GM21381 (cell line): Measurements from ENCODE around the gene RIMBP2.
"Not testable (repeated sequence)": the region's sequence is repeated elsewhere in the genome, so short reads cannot be mapped to it uniquely, and the experiment has no call there.

ENCODE experiments used
- ATAC-seq: cut with Tn5 transposase; IDR thresholded peaks from one replicate; pipeline ENCODE4 v1.9.1; 2021; ENCODE audit warnings: mild to moderate bottlenecking, moderate library complexity; ENCODE audit not compliant: unreplicated experiment

Gene RIMBP2

DNA sequence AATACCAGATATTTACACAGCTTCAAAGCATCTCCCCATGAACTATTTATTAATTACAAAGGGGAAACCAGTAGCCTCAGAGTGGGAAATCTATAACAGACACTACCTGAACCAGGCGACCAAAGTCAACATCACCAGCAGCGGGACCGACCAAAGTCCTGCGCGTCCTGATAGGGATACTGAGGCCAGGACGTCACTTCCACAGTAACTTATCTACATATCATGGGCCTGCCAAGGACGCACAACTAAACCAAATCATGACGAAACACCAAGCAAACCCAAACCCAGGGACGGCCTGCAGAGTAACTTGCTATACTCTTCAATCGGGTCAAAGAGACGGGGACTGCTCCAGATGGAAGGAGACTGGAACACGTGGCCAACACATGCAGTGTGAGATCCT, 26.0 kb upstream of the RIMBP2 start:
- no peak for ATAC-seq

DNA sequence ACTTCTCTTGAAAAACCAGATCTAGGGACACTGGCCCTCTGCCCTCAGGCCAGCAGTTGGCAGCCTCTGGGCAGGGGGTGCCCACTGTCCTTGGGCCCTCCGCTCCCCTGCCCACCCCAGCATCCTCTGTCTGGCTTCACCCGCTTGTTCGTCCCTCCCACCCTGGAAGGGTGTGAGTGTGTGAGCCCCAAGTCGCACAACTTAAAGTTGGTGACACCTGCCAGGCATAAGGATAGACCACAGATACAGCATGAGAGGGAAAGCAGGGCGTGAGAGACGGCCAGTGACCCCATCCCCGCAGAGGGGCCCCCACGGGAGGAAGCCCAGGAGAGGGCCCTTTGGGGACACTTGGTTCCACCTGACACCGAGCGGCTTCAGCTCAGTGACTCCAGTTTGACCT, 23.5 kb upstream of the RIMBP2 start:
- ATAC-seq = no peak

DNA sequence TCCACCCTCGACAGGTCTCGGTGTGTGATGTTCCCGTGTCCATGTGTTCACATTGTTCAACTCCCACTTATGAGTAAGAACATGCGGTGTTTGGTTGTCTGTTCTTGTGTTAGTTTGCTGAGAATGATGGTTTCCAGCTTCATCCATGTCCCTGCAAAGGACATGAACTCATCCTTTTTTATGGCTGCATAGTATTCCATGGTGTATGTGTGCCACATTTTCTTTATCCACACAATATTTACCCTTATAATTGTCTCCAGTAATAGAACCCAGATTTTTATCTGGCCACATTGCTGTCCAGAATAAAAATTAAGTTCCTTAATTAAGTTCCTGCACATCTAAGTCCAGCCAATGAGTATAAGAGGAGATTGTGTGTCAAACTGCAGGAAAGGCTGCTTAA, 22.3 kb upstream of the RIMBP2 start:
- not testable (repeated sequence) for ATAC-seq

DNA sequence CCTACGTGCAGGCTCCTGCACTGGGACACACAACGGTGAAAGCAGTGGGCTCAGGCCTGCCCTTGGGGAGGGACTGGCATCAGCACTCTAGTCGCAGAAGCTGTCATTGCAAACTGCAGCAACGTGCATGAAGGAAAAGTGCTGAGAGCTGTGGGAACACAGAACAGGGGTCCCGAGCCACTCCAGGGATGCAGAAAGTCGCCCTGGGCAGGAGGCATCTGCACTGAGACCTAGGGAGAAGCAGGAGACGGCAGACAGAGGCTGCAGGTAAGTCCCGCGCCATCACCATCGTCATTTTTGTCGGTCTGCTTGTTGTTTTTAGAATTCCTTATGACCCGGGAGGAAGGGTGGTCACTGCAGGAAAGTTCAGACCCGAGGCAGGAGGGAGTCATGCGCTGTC, 21.6 kb upstream of the RIMBP2 start:
- ATAC-seq = no peak

DNA sequence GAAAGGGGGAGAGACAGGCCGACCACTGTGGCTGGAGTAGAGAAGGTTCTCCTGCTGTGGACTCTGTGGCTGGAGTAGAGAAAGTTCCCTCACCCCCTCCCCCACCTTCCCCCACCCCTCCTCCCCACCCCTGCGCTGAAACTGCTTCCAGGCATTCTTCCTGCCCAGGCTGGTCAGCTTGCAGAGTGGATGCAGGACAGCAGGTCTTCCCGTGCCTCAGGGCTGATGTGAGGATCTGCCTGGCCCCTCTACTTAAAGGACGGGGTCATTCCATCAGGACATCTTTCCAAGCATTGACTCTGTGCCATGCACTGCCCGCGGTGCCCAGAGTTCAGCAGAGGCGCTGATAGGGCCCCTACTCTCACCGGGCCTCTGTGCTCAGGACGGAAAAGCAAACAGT, 13.2 kb upstream of the RIMBP2 start:
- ATAC-seq = no peak

- no peak for ATAC-seq
Measured at GRCh38 chr12:130728158-130729058, 12.3 kb upstream of the RIMBP2 start.

DNA sequence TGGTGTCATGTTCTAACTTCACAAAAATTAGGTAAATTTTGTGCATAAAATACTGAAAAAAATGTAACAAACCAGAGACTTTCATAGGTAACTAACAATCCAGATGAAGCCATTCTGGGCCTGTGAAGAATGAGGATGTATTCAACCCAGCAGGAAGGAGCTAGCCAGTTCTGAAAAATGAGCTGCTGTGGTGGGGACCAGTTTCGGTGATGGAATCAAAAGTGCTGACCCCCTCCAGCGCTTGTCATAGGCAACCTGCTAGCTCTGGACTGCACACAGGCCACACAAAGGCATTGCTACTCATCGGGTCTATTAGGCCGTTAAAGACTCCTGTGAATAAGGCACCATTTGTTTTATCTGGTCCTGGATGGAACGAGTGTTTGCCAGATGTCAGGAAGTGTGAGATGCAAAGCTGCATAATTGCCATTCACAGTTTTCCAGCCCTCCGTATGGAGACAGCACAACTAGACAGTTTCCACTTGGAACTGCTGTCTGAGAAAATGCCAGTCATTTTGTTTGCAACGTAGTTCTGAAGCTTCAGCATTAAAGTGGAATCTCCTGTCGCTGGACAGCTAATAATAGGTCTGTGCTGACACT, 3.3 kb upstream of the RIMBP2 start:
- ATAC-seq = no peak

- no peak for ATAC-seq
Measured at GRCh38 chr12:130717752-130718151, 1.7 kb upstream of the RIMBP2 start.

DNA sequence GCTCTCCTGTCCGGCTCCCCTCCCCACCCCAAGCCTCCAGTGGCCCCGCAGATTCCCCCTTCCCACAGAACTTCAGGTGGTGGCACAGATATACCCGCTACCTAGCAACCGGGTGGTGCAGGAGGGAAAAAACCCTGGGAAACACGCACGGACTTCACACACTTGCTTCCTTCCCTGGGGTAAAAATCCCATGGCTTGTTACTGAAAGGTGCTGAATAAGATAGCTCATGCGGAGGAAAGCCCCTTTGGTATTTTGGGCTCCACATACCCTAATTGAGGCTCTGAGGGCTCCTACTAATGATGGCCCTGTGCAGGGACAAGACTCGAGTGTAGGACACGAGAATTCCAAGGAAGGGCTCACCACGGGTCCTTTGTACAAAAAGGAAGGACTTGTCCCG, 869 bp upstream of the RIMBP2 start:
- ATAC-seq = no peak

GRCh38 chr12:130715150-130715997, 725 bp downstream of the RIMBP2 start:
- no peak for ATAC-seq

DNA sequence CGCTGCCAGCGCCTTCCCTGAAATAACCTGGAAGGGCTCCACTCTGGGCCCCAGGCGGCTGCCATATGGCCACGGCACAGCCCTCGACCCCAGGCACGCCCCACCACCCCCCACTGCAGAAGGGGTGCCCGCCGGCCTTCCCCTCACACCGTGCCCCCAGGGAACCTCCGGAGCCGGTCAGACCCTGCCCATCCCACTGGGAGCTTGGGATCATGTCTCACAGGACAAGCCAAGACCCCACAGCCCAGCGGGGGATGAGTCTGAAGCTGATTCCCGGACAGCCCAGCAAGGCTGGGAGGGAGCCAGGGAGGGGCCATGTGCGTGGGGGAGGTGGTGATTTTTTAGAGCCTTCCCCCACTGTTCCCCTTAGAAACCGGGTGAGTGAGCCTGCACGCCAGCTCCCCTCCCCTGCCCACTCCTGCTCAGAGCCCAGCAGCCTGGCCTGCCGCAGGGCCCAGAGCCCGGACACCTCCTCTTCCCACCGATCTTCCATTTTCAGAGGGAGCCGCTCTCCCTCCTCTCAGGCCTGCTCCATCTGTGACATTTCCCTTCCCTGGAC, 1.4 kb downstream of the RIMBP2 start:
- ATAC-seq = no peak

DNA sequence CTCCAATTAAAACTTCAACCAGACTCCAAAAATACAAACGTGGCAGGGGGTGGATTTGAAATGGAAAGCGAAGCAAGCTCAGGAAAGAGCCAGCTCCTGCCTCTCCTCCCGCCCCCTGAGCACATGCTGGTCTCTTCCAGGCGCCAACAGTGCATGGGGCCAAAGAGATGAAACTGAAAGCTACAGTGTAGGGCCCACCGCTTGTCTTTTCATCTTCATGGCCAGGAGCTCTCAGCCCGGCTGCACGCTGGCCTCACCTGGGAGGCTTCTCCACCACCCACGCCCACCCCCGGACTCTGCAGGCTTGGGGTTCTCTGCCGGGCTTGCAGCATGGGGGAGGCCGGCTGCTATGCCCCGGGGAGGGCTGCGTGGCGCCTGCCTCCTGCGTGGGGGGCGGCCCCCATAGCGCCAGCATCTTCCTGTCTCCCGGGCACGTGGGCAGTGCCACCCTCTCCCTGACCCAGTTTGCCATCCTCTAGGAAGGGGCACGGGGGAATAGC, 2.0 kb downstream of the RIMBP2 start:
- no peak for ATAC-seq

- no peak for ATAC-seq
Measured at GRCh38 chr12:130713581-130713991, 2.5 kb downstream of the RIMBP2 start.

GRCh38 chr12:130712346-130713065, 3.6 kb downstream of the RIMBP2 start:
- no peak for ATAC-seq

DNA sequence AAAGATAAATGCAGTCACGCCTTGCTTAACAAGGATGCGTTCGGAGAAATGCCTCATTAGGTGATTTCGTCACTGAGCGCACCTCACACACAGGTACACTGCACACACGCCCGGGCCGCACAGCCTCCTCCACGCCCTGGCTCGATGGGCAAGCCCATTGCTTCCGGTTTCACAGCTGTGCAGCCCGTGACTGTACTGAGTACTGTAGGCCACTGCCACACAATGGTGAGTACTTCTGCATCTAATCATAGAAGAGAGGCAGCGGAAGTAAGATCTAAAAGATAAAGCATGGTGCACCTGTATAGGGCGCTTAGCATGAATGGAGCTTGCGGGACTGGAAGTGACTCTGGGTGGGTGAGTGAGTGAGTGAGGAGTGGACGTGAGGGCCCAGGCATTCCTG, 4.3 kb downstream of the RIMBP2 start:
- ATAC-seq = no peak

DNA sequence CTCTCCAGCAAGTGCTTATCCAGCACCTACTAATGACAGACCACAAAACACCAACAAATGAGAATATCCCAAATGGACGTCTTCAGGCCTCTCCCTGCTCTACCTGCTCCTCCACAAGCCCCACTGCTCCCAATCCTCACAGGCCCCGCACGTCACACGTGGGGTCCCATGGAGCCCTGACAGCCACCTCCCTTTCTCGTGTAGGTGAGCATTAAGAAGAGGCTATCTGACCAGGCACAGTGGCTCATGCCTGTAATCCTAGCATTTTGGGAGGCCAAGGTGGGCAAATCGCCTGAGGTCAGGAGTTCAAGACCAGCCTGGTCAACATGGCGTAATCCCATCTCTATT, 5.4 kb downstream of the RIMBP2 start:
- ATAC-seq = no peak

GRCh38 chr12:130709971-130710732, 5.9 kb downstream of the RIMBP2 start:
- ATAC-seq = no peak

DNA sequence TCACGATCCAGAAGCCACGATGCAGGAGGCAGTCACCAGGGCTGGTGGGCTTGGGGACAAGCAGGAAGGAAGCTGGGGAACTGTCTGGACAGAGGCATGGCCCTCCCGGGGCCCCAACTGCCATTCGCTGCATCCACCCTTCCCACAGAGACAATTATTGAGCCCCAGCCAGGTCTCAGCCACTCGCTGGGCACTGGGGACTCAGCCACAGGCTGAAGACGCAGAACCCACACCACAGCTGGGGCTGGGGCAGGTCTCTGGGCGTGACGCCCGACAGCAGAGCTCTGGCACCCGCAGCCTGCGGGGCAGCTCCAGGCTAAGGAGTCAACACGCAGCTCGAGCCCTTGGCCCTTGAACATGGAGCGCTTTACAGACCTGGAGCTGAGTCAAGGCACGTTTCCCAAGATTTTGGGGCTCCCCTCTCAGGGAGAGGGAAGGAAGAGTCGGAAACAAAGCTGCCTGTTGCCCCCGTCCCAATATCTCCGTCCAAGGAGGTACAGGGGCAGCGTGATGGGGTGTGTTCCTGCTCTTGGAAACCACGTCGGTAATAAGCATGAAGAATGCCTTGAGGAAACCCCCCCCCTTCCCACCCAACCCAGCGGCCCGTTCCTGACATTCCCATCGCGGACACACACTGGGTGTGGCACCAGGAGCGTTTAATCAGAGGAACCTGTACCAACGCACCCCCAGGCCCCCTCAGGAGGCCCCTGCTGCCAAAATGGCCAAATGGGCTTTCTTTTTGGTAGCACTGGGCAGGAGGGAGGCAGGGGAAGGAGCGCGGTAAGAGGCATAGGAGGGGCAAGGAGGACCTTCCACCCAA, 6.7 kb downstream of the RIMBP2 start:
- no peak for ATAC-seq

DNA sequence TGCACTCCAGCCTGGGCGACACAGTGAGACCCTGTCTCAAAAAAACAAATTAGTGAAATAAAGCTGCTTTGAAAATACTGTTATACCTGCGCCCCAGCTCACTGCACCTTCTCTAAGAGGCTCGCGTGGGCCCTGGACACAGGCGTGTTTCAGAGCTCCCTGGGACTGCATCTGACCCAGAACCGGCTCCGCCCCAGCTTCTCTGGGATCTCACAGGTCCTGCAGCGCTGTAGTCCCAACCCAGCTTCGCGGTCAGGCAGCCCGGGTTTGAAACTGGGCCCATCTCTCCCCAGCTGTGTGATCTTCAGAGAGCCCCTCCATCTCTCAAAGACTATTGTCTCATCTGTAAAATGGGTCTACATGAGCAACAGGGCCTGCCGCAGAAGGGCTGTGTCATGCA, 7.5 kb downstream of the RIMBP2 start:
- no peak for ATAC-seq
